Naive thymus-derived CD4-positive, alpha-beta T cell (primary cell): ENCODE data around the gene NOP9. TPM values are rescaled to one million over a fixed set of nuclear protein-coding genes. Genes with fewer than 3 reads are reported as not detected.

Experiments
- ATAC-seq: fragments of 150-1000 bp; cut with Tn5 transposase; 2 replicates; pipeline ENCODE4 v1.10.0; 2021; ENCODE audit warnings: mild to moderate bottlenecking, moderate library complexity
- CTCF ChIA-PET: fragments of 350-600 bp; sonication (Branson Sonifier 250); formaldehyde crosslinking; loops from one replicate; lab custom pipeline; 2021; ENCODE audit warnings: antibody characterized with exemption; lab: Charles Lee
- POLR2A ChIA-PET: fragments of 350-600 bp; sonication (Branson Sonifier 250); formaldehyde crosslinking; loops from one replicate; lab custom pipeline; 2021; ENCODE audit warnings: antibody characterized with exemption, inconsistent platforms; lab: Charles Lee
- DNase-seq, 9 donors: peaks; one replicate each; pipeline versions ENCODE4 v3.0.0 to v3.0.0-alpha.2; 2020 to 2022; ENCODE audit warnings: mixed read lengths in 1 of 9
- H3K27ac ChIP-seq: one replicate; pipeline ENCODE4 v1.7.0; 2013; ENCODE audit warnings: mild to moderate bottlenecking, low read depth, low read length, moderate library complexity
- H3K27me3 ChIP-seq, 2 donors: one replicate each; pipeline ENCODE4 v1.7.0; 2013; ENCODE audit warnings: low read length in 2 of 2, mild to moderate bottlenecking in 2 of 2, moderate library complexity in 2 of 2; ENCODE audit not compliant: control insufficient read depth in 2 of 2, insufficient read depth in 2 of 2
- H3K36me3 ChIP-seq, 3 experiments: 1 replicate in 2 of 3; 2 replicates in 1 of 3; pipeline ENCODE4 v1.7.0; 2013; ENCODE audit warnings: low read length in 3 of 3, mild to moderate bottlenecking in 3 of 3, moderate library complexity in 1 of 3; ENCODE audit not compliant: insufficient read depth in 3 of 3, control insufficient read depth in 2 of 3
- H3K4me1 ChIP-seq, 2 donors: one replicate each; pipeline ENCODE4 v1.7.0; 2013; ENCODE audit warnings: low read length in 2 of 2, mild to moderate bottlenecking in 2 of 2, moderate library complexity in 1 of 2; ENCODE audit not compliant: control insufficient read depth in 2 of 2, insufficient read depth in 2 of 2
- H3K4me3 ChIP-seq: 2 replicates; pipeline ENCODE4 v1.7.0; 2013; ENCODE audit warnings: mild to moderate bottlenecking, low read length
- H3K9me3 ChIP-seq, 3 experiments: 1 replicate in 2 of 3; 2 replicates in 1 of 3; pipeline ENCODE4 v1.7.0; 2013; ENCODE audit warnings: low read length in 3 of 3; ENCODE audit not compliant: control insufficient read depth in 2 of 3
- H3K27ac Mint-ChIP-seq, 9 donors: one replicate each; pipeline ENCODE4 v1.8.0; 2020 to 2022; ENCODE audit warnings: mixed read lengths in 9 of 9, mild to moderate bottlenecking in 8 of 9, moderate library complexity in 5 of 9, inconsistent platforms in 2 of 9
- H3K27me3 Mint-ChIP-seq, 5 donors: one replicate each; pipeline ENCODE4 v1.8.0; 2021 to 2022; ENCODE audit warnings: mixed read lengths in 5 of 5, mild to moderate bottlenecking in 1 of 5
- H3K36me3 Mint-ChIP-seq, 5 donors: one replicate each; pipeline ENCODE4 v1.8.0; 2020 to 2022; ENCODE audit warnings: mixed read lengths in 5 of 5, mild to moderate bottlenecking in 3 of 5, inconsistent platforms in 1 of 5
- H3K4me1 Mint-ChIP-seq, 7 donors: one replicate each; pipeline ENCODE4 v1.8.0; 2020 to 2022; ENCODE audit warnings: mixed read lengths in 7 of 7, mild to moderate bottlenecking in 3 of 7, inconsistent platforms in 1 of 7
- H3K4me3 Mint-ChIP-seq, 10 donors: one replicate each; pipeline ENCODE4 v1.8.0; 2020 to 2022; ENCODE audit warnings: mild to moderate bottlenecking in 10 of 10, mixed read lengths in 10 of 10, moderate library complexity in 6 of 10, inconsistent platforms in 2 of 10
- H3K9me3 Mint-ChIP-seq, 11 donors: one replicate each; pipeline ENCODE4 v1.8.0; 2020 to 2022; ENCODE audit warnings: mixed read lengths in 11 of 11, mild to moderate bottlenecking in 4 of 11, inconsistent platforms in 1 of 11, moderate library complexity in 1 of 11
- intact Hi-C, 2 donors: fragments of 100-400 bp; cut with micrococcal nuclease; formaldehyde crosslinking; loops; one replicate each; pipeline ENCODE4 v1.15.1; 2023
- polyA plus RNA-seq, 2 donors: library from polyadenylated mRNA; unstranded; fragments of 300-500 nt; fragmentation: Illumina TruSeq; gene quantifications; one replicate each; pipeline ENCODE4 v1.2.3, GENCODE V29; 2021
- total RNA-seq, 6 experiments: library from RNA in 5 of 6; stranded (reverse) in 5 of 6; gene quantifications; 1 replicate in 5 of 6; 2 replicates in 1 of 6; pipeline ENCODE4 v1.2.3 and lab custom pipeline; 2021 to 2026

NOP9 gene
- total and polyA plus RNA-seq, 7 experiments from 2014 or later, result 1.7 to 39.5 (median 23.9) TPM

GRCh38 chr14:24282736-24283135 is 16.9 kb upstream of the NOP9 start:
- no peaks in the 10 kb centered on the region for H3K36me3 ChIP-seq
- H3K4me3 ChIP-seq, result no peak overlapping the region
- ATAC-seq (no peak), DNase-seq (no peak)
- H3K4me1 ChIP-seq, result peaks cover 6 to 14% of the 10 kb centered on the region in 2 donors
- Mint-ChIP-seq H3K27me3 (peaks cover 0 to 2% (median 0%) of the 10 kb centered on the region in 5 donors), H3K4me1 (peaks cover 22 to 27% (median 27%) of the 10 kb centered on the region in 7 donors), H3K9me3 (peaks cover 0 to 3% (median 0%) of the 10 kb centered on the region in 11 donors), H3K4me3 (no peak overlapping the region), H3K36me3 (peaks cover 0 to 1% (median 0%) of the 10 kb centered on the region in 5 donors), H3K27ac (peak overlapping the region in 2 of 9 donors; percentile 22 to 73)
- POLR2A ChIA-PET, result interaction anchor here (0.9 kb wide), 1 partner anchor 12 kb away, joined by 3 read pairs; no protein-coding TSS in a partner anchor
- H3K9me3 ChIP-seq, result no peaks in the 10 kb centered on the region
- H3K27ac ChIP-seq, result no peak overlapping the region
- CTCF ChIA-PET, result interaction anchor here (0.6 to 1.9 kb wide), 4 partner anchors 15 to 149 kb away, joined by 3 to 6 read pairs (median 4); partner anchors contain the start of gene CIDEB
- intact Hi-C loops, result no loop called here
- no peaks in the 10 kb centered on the region for H3K27me3 ChIP-seq

- ATAC-seq (no peak), DNase-seq (no peak)
- peaks cover 0 to 2% (median 0%) of the 10 kb centered on the region in 5 donors for H3K27me3 Mint-ChIP-seq
- H3K27me3 ChIP-seq, result no peaks in the 10 kb centered on the region
- H3K36me3 Mint-ChIP-seq, result peaks cover 0 to 1% (median 0%) of the 10 kb centered on the region in 5 donors
- H3K4me1 ChIP-seq, result peaks cover 6 to 11% of the 10 kb centered on the region in 2 donors
- H3K9me3 ChIP-seq, result no peaks in the 10 kb centered on the region
- H3K27ac Mint-ChIP-seq, result peak overlapping the region in 3 of 9 donors; percentile 32 to 74 (median 47)
- no peak overlapping the region for H3K4me3 ChIP-seq
- ChIA-PET POLR2A (interaction anchor here (0.8 to 0.9 kb wide), 2 partner anchors 12 to 40 kb away, joined by 4 read pairs; partner anchors contain the start of gene RABGGTA), CTCF (interaction anchor here (1.9 kb wide), 1 partner anchor 14 kb away, joined by 6 read pairs; no protein-coding TSS in a partner anchor)
- peaks cover 16 to 20% (median 18%) of the 10 kb centered on the region in 7 donors for H3K4me1 Mint-ChIP-seq
- no peaks in the 10 kb centered on the region for H3K36me3 ChIP-seq
- H3K4me3 Mint-ChIP-seq, result no peak overlapping the region
- no peaks in the 10 kb centered on the region for H3K9me3 Mint-ChIP-seq
- intact Hi-C loops, result no loop called here
- H3K27ac ChIP-seq, result no peak overlapping the region
These were observed 15.7 kb upstream of the NOP9 start for GRCh38 chr14:24283796-24284460.

- Histone ChIP-seq H3K9me3 (no peaks in the 10 kb centered on the region), H3K4me3 (no peak overlapping the region), H3K4me1 (peaks cover 1 to 5% of the 10 kb centered on the region in 2 donors), H3K27me3 (no peaks in the 10 kb centered on the region), H3K36me3 (peaks cover 0 to 4% (median 0%) of the 10 kb centered on the region in 3 experiments), H3K27ac (no peak overlapping the region)
- CTCF ChIA-PET, result interaction anchor here (1.9 kb wide), 1 partner anchor 13 kb away, joined by 6 read pairs; no protein-coding TSS in a partner anchor
- POLR2A ChIA-PET, result no interaction called here
- peaks cover 0 to 2% (median 0%) of the 10 kb centered on the region in 5 donors for H3K27me3 Mint-ChIP-seq
- peaks cover 0 to 1% (median 0%) of the 10 kb centered on the region in 5 donors for H3K36me3 Mint-ChIP-seq
- peaks cover 10 to 16% (median 12%) of the 10 kb centered on the region in 7 donors for H3K4me1 Mint-ChIP-seq
- ATAC-seq, result no peak
- H3K9me3 Mint-ChIP-seq, result no peaks in the 10 kb centered on the region
- no peak for DNase-seq
- no peak overlapping the region for H3K4me3 Mint-ChIP-seq
- H3K27ac Mint-ChIP-seq, result peak overlapping the region in 1 of 9 donors; percentile 88
- intact Hi-C loops, result no loop called here
These were observed 15.1 kb upstream of the NOP9 start for GRCh38 chr14:24284501-24285035.

GRCh38 chr14:24285351-24285750 is 14.3 kb upstream of the NOP9 start:
- peak overlapping the region in 3 of 9 donors; percentile 2 to 88 (median 28) for H3K27ac Mint-ChIP-seq
- CTCF ChIA-PET, result no interaction called here
- DNase-seq (no peak), ATAC-seq (no peak)
- POLR2A ChIA-PET, result no interaction called here
- H3K4me1 Mint-ChIP-seq, result peaks cover 2 to 18% (median 4%) of the 10 kb centered on the region in 7 donors
- H3K36me3 Mint-ChIP-seq, result peaks cover 0 to 5% (median 2%) of the 10 kb centered on the region in 5 donors
- no peak overlapping the region for H3K4me3 Mint-ChIP-seq
- Histone ChIP-seq H3K4me3 (no peak overlapping the region), H3K36me3 (peaks cover 0 to 12% (median 0%) of the 10 kb centered on the region in 3 experiments), H3K27ac (no peak overlapping the region), H3K4me1 (no peaks in the 10 kb centered on the region), H3K27me3 (no peaks in the 10 kb centered on the region), H3K9me3 (no peaks in the 10 kb centered on the region)
- no peaks in the 10 kb centered on the region for H3K9me3 Mint-ChIP-seq
- H3K27me3 Mint-ChIP-seq, result peaks cover 0 to 2% (median 0%) of the 10 kb centered on the region in 5 donors
- intact Hi-C loops, result no loop called here

- Histone ChIP-seq H3K36me3 (peaks cover 0 to 28% (median 5%) of the 10 kb centered on the region in 3 experiments), H3K4me3 (no peak overlapping the region), H3K27me3 (no peaks in the 10 kb centered on the region), H3K9me3 (no peaks in the 10 kb centered on the region), H3K4me1 (no peaks in the 10 kb centered on the region), H3K27ac (no peak overlapping the region)
- Mint-ChIP-seq H3K4me1 (peaks cover 0 to 17% (median 3%) of the 10 kb centered on the region in 7 donors), H3K27ac (peak overlapping the region in 1 of 9 donors; percentile 32), H3K4me3 (no peak overlapping the region), H3K36me3 (peaks cover 0 to 20% (median 10%) of the 10 kb centered on the region in 5 donors), H3K9me3 (no peaks in the 10 kb centered on the region), H3K27me3 (peaks cover 0 to 2% (median 0%) of the 10 kb centered on the region in 5 donors)
- ChIA-PET POLR2A (no interaction called here), CTCF (interaction anchor here (1.2 kb wide), 1 partner anchor 44 kb away, joined by 5 read pairs; the partner anchor contains the start of gene TINF2)
- ATAC-seq (no peak), DNase-seq (no peak)
- intact Hi-C loops, result no loop called here
These were observed 12.7 kb upstream of the NOP9 start for GRCh38 chr14:24286996-24287395.

GRCh38 chr14:24289649-24290280 is 9.9 kb upstream of the NOP9 start:
- POLR2A ChIA-PET, result interaction anchor here (0.8 to 4.2 kb wide), 8 partner anchors 10 to 83 kb away, joined by 3 to 21 read pairs (median 4); partner anchors contain the start of genes DHRS1, NOP9, RABGGTA and TINF2
- Histone ChIP-seq H3K27me3 (no peaks in the 10 kb centered on the region), H3K27ac (no peak overlapping the region), H3K9me3 (no peaks in the 10 kb centered on the region), H3K36me3 (peaks cover 0 to 38% (median 5%) of the 10 kb centered on the region in 3 experiments), H3K4me1 (no peaks in the 10 kb centered on the region), H3K4me3 (no peak overlapping the region)
- DNase-seq, result peak in 1 of 9 donors; percentile 62
- Mint-ChIP-seq H3K4me3 (no peak overlapping the region), H3K4me1 (peaks cover 0 to 17% (median 3%) of the 10 kb centered on the region in 7 donors), H3K27ac (peak overlapping the region in 1 of 9 donors; percentile 28), H3K36me3 (peaks cover 0 to 28% (median 12%) of the 10 kb centered on the region in 5 donors), H3K27me3 (peaks cover 0 to 2% (median 0%) of the 10 kb centered on the region in 5 donors), H3K9me3 (peaks cover 0 to 2% (median 0%) of the 10 kb centered on the region in 11 donors)
- ATAC-seq, result peak; percentile 63
- intact Hi-C loops, result no loop called here
- CTCF ChIA-PET, result interaction anchor here (0.6 to 2.1 kb wide), 8 partner anchors 10 to 46 kb away, joined by 3 to 8 read pairs (median 4); partner anchors contain the start of genes CIDEB, DHRS1, NOP9 and TINF2
